PC-3 (cell line): ENCODE measurements around the gene TMEM143. TPM values are rescaled to one million over a fixed set of nuclear protein-coding genes. Genes with fewer than 3 reads are reported as not detected.
"Not testable (repeated sequence)": the region's sequence is repeated elsewhere in the genome, so short reads cannot be mapped to it uniquely, and the experiment has no call there.

Experiments
- ATAC-seq: fragments of 200-7000 bp; cut with Tn5 transposase; 2 replicates; pipeline ENCODE4 v1.9.1; 2020; ENCODE audit warnings: mild to moderate bottlenecking, moderate library complexity
- BruUV-seq: library from RNA; stranded (reverse); fragments of 400-500 nt; replicated peaks from 2 replicates; lab custom pipeline; 2021; lab: Mats Ljungman, UMichigan
- CTCF ChIA-PET: fragments of 300-600 bp; sonication (Branson Sonifier 250); formaldehyde crosslinking; loops from one replicate; lab custom pipeline; 2022; ENCODE audit warnings: antibody characterized with exemption; lab: Charles Lee
- POLR2A ChIA-PET: fragments of 300-600 bp; sonication (Branson Sonifier 250); formaldehyde crosslinking; loops from one replicate; lab custom pipeline; 2022; ENCODE audit warnings: antibody characterized with exemption; ENCODE audit not compliant: unreplicated experiment; lab: Charles Lee
- DNase-seq: peaks from one replicate; pipeline ENCODE4 v3.0.0-alpha.2; 2015
- H2AFZ ChIP-seq: fragments of 300-600 bp; sonication (generic); 2 replicates; pipeline ENCODE4 v1.6.0; 2016; ENCODE audit warnings: antibody characterized with exemption, low read length
- H3F3A ChIP-seq: fragments of 300-600 bp; sonication (generic); one replicate; pipeline ENCODE4 v1.6.0; 2017; ENCODE audit warnings: antibody characterized with exemption, low read length, control low read depth, mild to moderate bottlenecking; ENCODE audit not compliant: unreplicated experiment
- H3K27ac ChIP-seq: fragments of 300-600 bp; sonication (generic); 2 replicates; pipeline ENCODE4 v1.5.1; 2016; ENCODE audit warnings: mild to moderate bottlenecking, low read length
- H3K27me3 ChIP-seq: fragments of 300-600 bp; sonication (generic); 2 replicates; pipeline ENCODE4 v1.6.1; 2016; ENCODE audit warnings: low read length, mixed read lengths
- H3K36me3 ChIP-seq: fragments of 300-600 bp; sonication (generic); 2 replicates; pipeline ENCODE4 v1.6.1; 2016; ENCODE audit warnings: low read depth, mixed run types, low read length, mixed read lengths
- H3K4me1 ChIP-seq: fragments of 300-600 bp; sonication (generic); 2 replicates; pipeline ENCODE4 v1.5.1; 2016; ENCODE audit warnings: low read length; ENCODE audit not compliant: insufficient read depth
- H3K4me2 ChIP-seq: fragments of 300-600 bp; sonication (generic); 2 replicates; pipeline ENCODE4 v1.6.0; 2016; ENCODE audit warnings: low read length
- H3K4me3 ChIP-seq: fragments of 300-600 bp; sonication (generic); 2 replicates; pipeline ENCODE4 v1.5.1; 2016; ENCODE audit warnings: mild to moderate bottlenecking, low read length, mixed read lengths
- H3K79me2 ChIP-seq: fragments of 300-600 bp; sonication (generic); 2 replicates; pipeline ENCODE4 v1.6.1; 2017; ENCODE audit warnings: low read length, mixed read lengths
- H3K9ac ChIP-seq: fragments of 300-600 bp; sonication (generic); 2 replicates; pipeline ENCODE4 v1.6.0; 2016; ENCODE audit warnings: mild to moderate bottlenecking, low read length
- H3K9me2 ChIP-seq: fragments of 300-600 bp; sonication (generic); replicated peaks from 2 replicates; pipeline ENCODE4 v1.6.1; 2016; ENCODE audit warnings: mixed run types, low read length, mixed read lengths
- H3K9me3 ChIP-seq: fragments of 300-600 bp; sonication (generic); 2 replicates; pipeline ENCODE4 v1.6.1; 2016; ENCODE audit warnings: low read length, mixed read lengths
- H4K20me1 ChIP-seq: fragments of 300-600 bp; sonication (generic); 2 replicates; pipeline ENCODE4 v1.6.1; 2016; ENCODE audit warnings: low read length, mixed read lengths
- EZH2 ChIP-seq: fragments of 300-600 bp; sonication (generic); IDR thresholded peaks from one replicate; pipeline ENCODE4 v1.6.1; 2017; ENCODE audit warnings: antibody characterized with exemption, mild to moderate bottlenecking, low read length; ENCODE audit not compliant: unreplicated experiment
- EZH2phosphoT487 ChIP-seq: fragments of 300-600 bp; sonication (generic); IDR thresholded peaks from 2 replicates; pipeline ENCODE4 v1.6.1; 2018; ENCODE audit warnings: mild to moderate bottlenecking, antibody characterized with exemption, low read length, borderline replicate concordance
- intact Hi-C: fragments of 100-400 bp; cut with micrococcal nuclease; formaldehyde crosslinking; loops from 2 replicates; pipeline ENCODE4 v1.9.0; 2023
- total RNA-seq: library from RNA; depleted of rRNA; stranded (reverse); fragments of >200 nt; gene quantifications from 2 replicates; pipeline ENCODE4 v1.2.3, GENCODE V29; 2014
- TF ChIP-seq, protein P1 (sequence below): fragments of 300-600 bp; sonication (generic); conservative IDR thresholded peaks from 2 replicates; pipeline ENCODE4 v1.5.1; 2017; ENCODE audit warnings: antibody characterized with exemption, low read depth, mild to moderate bottlenecking, low read length

The TMEM143 gene
- total RNA-seq, 1 experiment from 2014 or later: 7.1 TPM

DNA sequence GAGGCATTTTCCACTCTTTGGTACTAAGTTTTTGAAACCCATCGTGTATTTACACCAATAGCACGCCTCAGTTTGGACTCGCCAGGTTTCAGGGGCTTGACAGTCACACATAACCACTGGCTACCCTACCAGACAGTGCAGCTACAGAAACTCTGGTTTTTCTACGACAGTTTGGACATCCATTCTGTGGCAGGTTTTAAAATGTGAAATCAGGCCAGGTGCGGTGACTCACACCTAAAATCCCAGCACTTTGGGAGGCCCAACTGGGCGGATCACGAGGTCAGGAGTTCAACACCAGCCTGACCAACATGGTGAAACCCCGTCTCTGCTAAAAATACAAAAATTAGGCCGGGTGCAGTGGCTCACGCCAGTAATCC is 14.4 kb upstream of the TMEM143 start:
- Histone ChIP-seq H3K4me3 (no peak overlapping the region), H3K9ac (no peak overlapping the region), H3K36me3 (no peaks in the 10 kb centered on the region), H3K4me2 (no peak overlapping the region), H3K9me2 (no peaks in the 10 kb centered on the region), H3K9me3 (no peaks in the 10 kb centered on the region), H3K27ac (no peak overlapping the region), H3K79me2 (no peaks in the 10 kb centered on the region), H3K27me3 (no peaks in the 10 kb centered on the region), H3F3A (no peaks in the 10 kb centered on the region), H2AFZ (no peak overlapping the region), H4K20me1 (no peaks in the 10 kb centered on the region), H3K4me1 (peaks cover 2% of the 10 kb centered on the region)
- TF ChIP-seq EZH2phosphoT487 (no peak), EZH2 (no peak)
- TF ChIP-seq, protein P1, sequence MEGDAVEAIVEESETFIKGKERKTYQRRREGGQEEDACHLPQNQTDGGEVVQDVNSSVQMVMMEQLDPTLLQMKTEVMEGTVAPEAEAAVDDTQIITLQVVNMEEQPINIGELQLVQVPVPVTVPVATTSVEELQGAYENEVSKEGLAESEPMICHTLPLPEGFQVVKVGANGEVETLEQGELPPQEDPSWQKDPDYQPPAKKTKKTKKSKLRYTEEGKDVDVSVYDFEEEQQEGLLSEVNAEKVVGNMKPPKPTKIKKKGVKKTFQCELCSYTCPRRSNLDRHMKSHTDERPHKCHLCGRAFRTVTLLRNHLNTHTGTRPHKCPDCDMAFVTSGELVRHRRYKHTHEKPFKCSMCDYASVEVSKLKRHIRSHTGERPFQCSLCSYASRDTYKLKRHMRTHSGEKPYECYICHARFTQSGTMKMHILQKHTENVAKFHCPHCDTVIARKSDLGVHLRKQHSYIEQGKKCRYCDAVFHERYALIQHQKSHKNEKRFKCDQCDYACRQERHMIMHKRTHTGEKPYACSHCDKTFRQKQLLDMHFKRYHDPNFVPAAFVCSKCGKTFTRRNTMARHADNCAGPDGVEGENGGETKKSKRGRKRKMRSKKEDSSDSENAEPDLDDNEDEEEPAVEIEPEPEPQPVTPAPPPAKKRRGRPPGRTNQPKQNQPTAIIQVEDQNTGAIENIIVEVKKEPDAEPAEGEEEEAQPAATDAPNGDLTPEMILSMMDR: no peak
- ChIA-PET CTCF (no interaction called here), POLR2A (interaction anchor here (0.7 kb wide), 1 partner anchor 111 kb away, joined by 10 read pairs; no protein-coding TSS in a partner anchor)
- DNase-seq (no peak), ATAC-seq (no peak)
- intact Hi-C loops: no loop called here
- no TSS peak for BruUV-seq

DNA sequence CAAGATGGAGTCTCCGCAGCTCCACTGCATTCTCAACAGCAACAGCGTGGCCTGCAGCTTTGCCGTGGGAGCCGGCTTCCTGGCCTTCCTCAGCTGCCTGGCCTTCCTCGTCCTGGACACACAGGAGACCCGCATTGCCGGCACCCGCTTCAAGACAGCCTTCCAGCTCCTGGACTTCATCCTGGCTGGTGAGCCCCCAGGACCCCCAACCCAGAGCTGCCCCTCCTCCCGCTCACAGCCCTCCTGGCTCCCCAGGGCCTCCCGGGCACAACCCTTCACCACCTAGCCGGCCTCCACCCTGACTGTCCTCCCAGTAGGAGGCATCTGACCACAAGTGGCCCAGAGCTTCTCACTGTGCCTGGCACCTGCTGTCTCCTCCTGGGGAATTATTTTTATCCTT is 9.8 kb upstream of the TMEM143 start:
- POLR2A ChIA-PET: no interaction called here

DNA sequence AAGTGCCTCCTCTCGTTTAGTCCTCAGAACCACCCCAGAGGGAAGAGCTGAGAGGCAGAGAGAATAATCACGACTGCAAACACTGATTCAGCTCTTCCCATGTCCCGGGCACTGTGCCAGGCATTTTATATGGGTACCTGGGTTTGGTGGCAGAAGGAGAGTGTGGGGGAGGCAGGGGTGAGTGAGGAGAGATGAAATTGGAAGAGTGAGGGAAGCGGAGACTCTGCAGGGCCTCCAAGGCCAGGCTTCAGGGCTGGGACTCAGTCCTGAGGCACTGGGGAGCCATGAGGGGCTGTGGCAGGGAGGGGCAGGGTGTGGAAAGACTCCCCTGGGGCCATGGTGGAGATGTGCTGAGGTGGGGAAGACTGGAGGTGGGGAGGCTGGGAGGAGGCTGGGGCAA is 9.2 kb upstream of the TMEM143 start:
- Histone ChIP-seq H3F3A (no peaks in the 10 kb centered on the region), H3K27ac (peak overlapping the region; percentile 37; the same call in 1 of the 2 replicates), H2AFZ (peak overlapping the region; percentile 29; the same call in 1 of the 2 replicates), H3K4me3 (no peak overlapping the region; the same call in 1 of the 2 replicates), H3K9me2 (no peaks in the 10 kb centered on the region), H3K79me2 (no peaks in the 10 kb centered on the region), H3K4me2 (peak overlapping the region; percentile 76), H3K4me1 (peaks cover 15% of the 10 kb centered on the region), H3K9me3 (no peaks in the 10 kb centered on the region), H3K36me3 (no peaks in the 10 kb centered on the region), H3K27me3 (no peaks in the 10 kb centered on the region), H4K20me1 (no peaks in the 10 kb centered on the region), H3K9ac (no peak overlapping the region)
- ChIA-PET POLR2A (no interaction called here), CTCF (interaction anchor here (0.6 kb wide), 1 partner anchor 18 kb away, joined by 3 read pairs; the partner anchor contains the start of gene KDELR1)
- ATAC-seq (peak; percentile 88), DNase-seq (peak; percentile 88)
- intact Hi-C loops: no loop called here
- no TSS peak for BruUV-seq
- no peak for TF ChIP-seq EZH2phosphoT487
- TF ChIP-seq EZH2: no peak
- TF ChIP-seq, protein P1: no peak

More for the DNA sequence above, 9.8 kb upstream of the TMEM143 start:
- Histone ChIP-seq H3K27ac (no peak overlapping the region), H3K9me2 (no peaks in the 10 kb centered on the region), H3F3A (no peaks in the 10 kb centered on the region), H3K4me3 (no peak overlapping the region), H3K36me3 (no peaks in the 10 kb centered on the region), H3K4me2 (no peak overlapping the region), H3K9me3 (no peaks in the 10 kb centered on the region), H4K20me1 (no peaks in the 10 kb centered on the region), H3K79me2 (no peaks in the 10 kb centered on the region), H3K9ac (no peak overlapping the region), H3K4me1 (peaks cover 15% of the 10 kb centered on the region), H3K27me3 (no peaks in the 10 kb centered on the region), H2AFZ (no peak overlapping the region)
- ATAC-seq: no peak
- intact Hi-C loops: no loop called here
- BruUV-seq: no TSS peak
- no peak for DNase-seq
- TF ChIP-seq EZH2phosphoT487 (no peak), EZH2 (no peak)
- TF ChIP-seq, protein P1: no peak
- CTCF ChIA-PET: no interaction called here

DNA sequence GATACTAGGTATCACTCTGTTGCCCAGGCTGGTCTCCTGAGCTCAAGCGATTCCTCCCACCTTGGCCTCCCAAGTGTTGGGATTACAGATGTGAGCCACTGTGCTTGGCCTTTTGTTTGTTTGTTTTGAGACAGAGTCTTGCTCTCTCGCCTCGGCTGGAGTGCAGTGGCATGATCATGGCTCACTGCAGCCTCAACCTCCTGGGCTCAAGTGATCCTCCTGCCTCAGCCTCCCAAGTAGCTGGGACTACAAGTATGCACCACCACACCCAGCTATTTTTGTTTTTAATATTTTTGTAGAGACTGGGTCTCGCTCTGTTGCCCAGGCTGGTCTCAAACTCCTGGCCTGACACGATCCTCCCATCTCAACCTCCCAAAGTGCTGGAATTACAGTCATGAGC is 8.0 kb upstream of the TMEM143 start:
- CTCF ChIA-PET, H3K36me3 ChIP-seq, H3K4me2 ChIP-seq, H4K20me1 ChIP-seq, ATAC-seq, BruUV-seq, intact Hi-C loops, H3K9me3 ChIP-seq, H3K4me3 ChIP-seq, H2AFZ ChIP-seq, H3K27me3 ChIP-seq, H3F3A ChIP-seq, H3K9ac ChIP-seq, DNase-seq, POLR2A ChIA-PET, H3K79me2 ChIP-seq, H3K9me2 ChIP-seq, H3K27ac ChIP-seq: not testable (repeated sequence)
- peaks cover 15% of the 10 kb centered on the region for H3K4me1 ChIP-seq
